H1 (cell line): ENCODE measurements around the gene BTNL8. TPM values are rescaled to one million over a fixed set of nuclear protein-coding genes. Genes with fewer than 3 reads are reported as not detected.

Source experiments
- BCL11A ChIP-seq, 2 experiments: IDR thresholded peaks; one replicate each; pipeline ENCODE4 v1.6.1; 2011; ENCODE audit warnings: low read depth in 2 of 2, low read length in 2 of 2, mild to moderate bottlenecking in 2 of 2
- BRCA1 ChIP-seq: IDR thresholded peaks from 2 replicates; pipeline ENCODE4 v1.6.1; 2012; ENCODE audit warnings: low read depth, low read length, improper control_type of control experiment
- CHD1 ChIP-seq: IDR thresholded peaks from 2 replicates; pipeline ENCODE4 v1.6.1; 2012; ENCODE audit warnings: low read depth, low read length, improper control_type of control experiment
- CHD7 ChIP-seq: fragments of 300-600 bp; sonication (generic); IDR thresholded peaks from 2 replicates; pipeline ENCODE4 v1.7.1; 2012; ENCODE audit warnings: low read length, moderate library complexity, mild to moderate bottlenecking, inconsistent platforms; ENCODE audit not compliant: insufficient replicate concordance
- JUN ChIP-seq: IDR thresholded peaks from 2 replicates; pipeline ENCODE4 v1.6.1; 2011; ENCODE audit warnings: low read depth, mild to moderate bottlenecking, improper control_type of control experiment, low read length
- KDM1A ChIP-seq: fragments of 200-600, 300-600 bp; sonication (generic); IDR thresholded peaks from 2 replicates; pipeline ENCODE4 v1.7.1; 2016; ENCODE audit warnings: mild to moderate bottlenecking, low read length, borderline replicate concordance
- MAFK ChIP-seq: IDR thresholded peaks from 2 replicates; pipeline ENCODE4 v1.6.1; 2012; ENCODE audit warnings: low read depth, mild to moderate bottlenecking, improper control_type of control experiment, low read length
- RXRA ChIP-seq: IDR thresholded peaks from 2 replicates; pipeline ENCODE4 v1.6.1; 2011; ENCODE audit warnings: low read depth, mild to moderate bottlenecking, low read length, moderate library complexity; ENCODE audit not compliant: insufficient read depth
- SP1 ChIP-seq: IDR thresholded peaks from 2 replicates; pipeline ENCODE4 v1.6.1; 2011; ENCODE audit warnings: low read depth, low read length
- SRF ChIP-seq: IDR thresholded peaks from 2 replicates; pipeline ENCODE4 v1.6.1; 2011; ENCODE audit warnings: mild to moderate bottlenecking, low read depth, low read length, moderate library complexity
- polyA plus RNA-seq, 7 experiments: library from polyadenylated mRNA; depleted of rRNA in 3 of 7; stranded (reverse) in 5 of 7; unstranded in 2 of 7; fragments of >200 nt in 5 of 7; fragments of 200-250 nt in 2 of 7; gene quantifications; 1 replicate in 5 of 7; 2 replicates in 1 of 7; 4 replicates in 1 of 7; pipeline versions ENCODE4 v1.2.1 to v1.2.3, GENCODE V29; 2011 to 2013; ENCODE audit warnings: missing spikeins in 2 of 7, mixed read lengths in 2 of 7
- total RNA-seq: library from RNA; stranded (reverse); fragmentation: NEBNext Ultra II Directional; extraction: Animal tissue kit (Norgen Biotek cat#: 25700); gene quantifications from 2 replicates; pipeline ENCODE4 v1.2.1, GENCODE V29; 2021

The BTNL8 gene
- total and polyA plus RNA-seq, 2 of the 8 experiments (the other 6 are each of a cell fraction or from before 2014, with no cell fraction given): 0.32 to 0.48 TPM

GRCh38 chr5:180898621-180899246 lies at the start of gene BTNL8 (continued):
- TF ChIP-seq SP1: no peak
- TF ChIP-seq KDM1A: no peak
- no peak for TF ChIP-seq JUN
- no peak for TF ChIP-seq MAFK
- TF ChIP-seq BCL11A (IDR thresholded peaks at IDR 0.05; ENCODE audit: low read depth in 2 of 2, low read length in 2 of 2): no peak
- no peak for TF ChIP-seq CHD1
- no peak for TF ChIP-seq SRF
- TF ChIP-seq CHD7: no peak
- no peak for TF ChIP-seq BRCA1
- no peak for TF ChIP-seq RXRA
